Loucy (cell line): ENCODE data around the gene C13orf46.

Source experiments
- CTCF ChIP-seq: fragments of 200-600 bp; sonication (generic); conservative IDR thresholded peaks from 2 replicates; pipeline ENCODE4 v1.5.1; 2014; ENCODE audit warnings: mild to moderate bottlenecking, antibody characterized with exemption, low read length
- EZH2phosphoT487 ChIP-seq: fragments of 200-600 bp; IDR thresholded peaks from 2 replicates; pipeline ENCODE4 v1.6.1; 2018; ENCODE audit warnings: antibody characterized with exemption, mild to moderate bottlenecking, moderate library complexity, borderline replicate concordance

GRCh38 chr13:113918981-113919701 is 54.7 kb downstream of the C13orf46 start:
- no peak for TF ChIP-seq CTCF
- TF ChIP-seq EZH2phosphoT487 = no peak
